Stimulated activated memory B cell treated with anti-CD40 and anti-IgM and Interleukin-4, amounts not matched to agents 10 μg/mL and 1 μg/mL and 100 μg/mL, for 72 hours (primary cell): ENCODE data around the gene GLIS1.
A peak's percentile ranks its signal among the peaks of the same experiment; 100 is the strongest.

Experiments used
- ATAC-seq: fragments of 150-1000 bp; cut with Tn5 transposase; 2 replicates; pipeline ENCODE4 v1.10.0; 2021
- H3K27ac Mint-ChIP-seq: one replicate; pipeline ENCODE4 v1.8.0; 2022; ENCODE audit warnings: mild to moderate bottlenecking, mixed read lengths
- H3K27me3 Mint-ChIP-seq: one replicate; pipeline ENCODE4 v1.8.0; 2022; ENCODE audit warnings: mixed read lengths
- H3K36me3 Mint-ChIP-seq: one replicate; pipeline ENCODE4 v1.8.0; 2022; ENCODE audit warnings: mixed read lengths
- H3K4me1 Mint-ChIP-seq: one replicate; pipeline ENCODE4 v1.8.0; 2022; ENCODE audit warnings: mixed read lengths
- H3K4me3 Mint-ChIP-seq: one replicate; pipeline ENCODE4 v1.8.0; 2022; ENCODE audit warnings: mild to moderate bottlenecking, moderate library complexity, mixed read lengths
- H3K9me3 Mint-ChIP-seq: one replicate; pipeline ENCODE4 v1.8.0; 2022; ENCODE audit warnings: mixed read lengths

The GLIS1 gene

DNA sequence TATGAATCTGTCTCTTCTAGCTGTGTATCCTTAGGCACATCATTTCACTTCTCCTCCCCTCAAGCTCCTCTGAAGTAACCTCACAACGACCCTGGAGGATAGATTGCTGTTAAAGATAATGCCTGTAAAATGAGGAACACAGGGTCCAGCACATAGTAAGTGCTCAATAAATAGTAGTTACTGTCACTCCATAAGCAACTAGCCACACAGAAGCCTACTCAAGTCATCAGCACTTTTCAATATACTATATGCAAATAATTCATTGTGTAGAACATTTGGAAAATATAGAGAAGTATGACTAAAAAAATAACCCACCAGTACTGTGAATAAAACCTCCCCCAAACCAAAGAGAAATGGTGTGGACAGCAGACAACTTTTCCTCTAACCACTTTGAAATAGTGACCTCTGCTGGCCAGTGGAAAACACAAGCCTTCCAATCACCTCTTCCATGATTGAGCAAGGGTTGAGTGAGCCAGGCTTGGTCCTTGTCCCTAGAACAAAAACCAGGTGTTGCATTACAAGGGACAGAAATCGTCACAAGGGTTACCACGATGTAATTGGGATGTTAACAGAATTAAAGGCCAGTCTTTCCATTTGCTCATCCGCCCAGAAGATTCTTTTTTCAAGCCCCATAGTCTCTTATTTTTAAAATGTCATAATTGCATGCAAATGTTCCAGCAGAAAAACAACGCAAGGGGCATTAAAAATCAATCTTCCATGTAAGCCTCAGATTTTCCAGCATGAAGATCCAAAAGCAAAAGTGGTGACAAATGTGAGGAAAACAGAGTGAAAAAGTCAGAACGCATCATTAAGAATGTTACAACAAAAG is 15.7 kb upstream of the GLIS1 start:
- Mint-ChIP-seq H3K9me3 (no peaks in the 10 kb centered on the region), H3K4me1 (no peaks in the 10 kb centered on the region), H3K4me3 (no peak overlapping the region), H3K27me3 (no peaks in the 10 kb centered on the region), H3K36me3 (peaks cover 6% of the 10 kb centered on the region), H3K27ac (no peak overlapping the region)
- ATAC-seq, result no peak

DNA sequence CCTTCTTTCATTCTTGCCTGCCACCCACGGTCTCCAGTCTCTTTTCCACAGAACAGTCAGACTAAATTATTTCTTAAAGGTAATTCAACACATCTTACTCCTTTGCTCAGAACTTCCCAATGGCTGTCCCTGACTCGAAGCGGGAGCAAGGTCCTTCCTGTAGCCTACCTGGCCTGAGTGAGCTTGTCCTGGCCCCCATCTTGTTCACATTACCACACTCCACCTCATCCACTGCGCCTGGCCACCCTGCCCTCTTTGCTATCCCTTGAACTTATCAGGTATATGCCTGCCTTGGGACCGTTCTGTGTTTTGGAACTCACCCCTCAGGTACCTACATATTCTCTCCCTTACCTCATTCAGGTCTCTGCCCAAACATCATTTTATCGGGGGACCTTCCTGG is 13.3 kb upstream of the GLIS1 start:
- no peak overlapping the region for H3K4me3 Mint-ChIP-seq
- H3K4me1 Mint-ChIP-seq, result no peaks in the 10 kb centered on the region
- no peaks in the 10 kb centered on the region for H3K36me3 Mint-ChIP-seq
- no peaks in the 10 kb centered on the region for H3K9me3 Mint-ChIP-seq
- no peak for ATAC-seq
- H3K27ac Mint-ChIP-seq, result no peak overlapping the region
- H3K27me3 Mint-ChIP-seq, result no peaks in the 10 kb centered on the region

DNA sequence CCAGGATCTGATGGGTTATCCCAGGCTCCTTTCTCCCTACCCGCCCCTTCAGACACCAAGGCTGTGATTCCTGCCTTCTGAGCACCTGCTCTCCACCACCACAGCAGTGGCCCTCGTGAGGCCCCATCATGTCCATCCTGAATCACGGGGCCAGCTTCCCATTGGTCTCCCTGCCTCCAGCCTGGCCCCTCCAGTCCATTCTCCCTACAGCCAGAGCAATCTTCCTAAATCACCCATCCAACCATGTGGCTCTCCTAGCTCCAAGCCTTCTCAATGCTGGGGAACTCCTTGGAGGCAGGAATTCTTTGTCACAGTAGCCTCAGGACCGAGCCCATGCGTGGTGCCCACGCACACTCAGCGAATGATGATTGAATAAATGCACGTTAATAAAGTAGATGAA is 8.9 kb upstream of the GLIS1 start:
- H3K4me3 Mint-ChIP-seq, result no peak overlapping the region
- H3K9me3 Mint-ChIP-seq, result peaks cover 5% of the 10 kb centered on the region

DNA sequence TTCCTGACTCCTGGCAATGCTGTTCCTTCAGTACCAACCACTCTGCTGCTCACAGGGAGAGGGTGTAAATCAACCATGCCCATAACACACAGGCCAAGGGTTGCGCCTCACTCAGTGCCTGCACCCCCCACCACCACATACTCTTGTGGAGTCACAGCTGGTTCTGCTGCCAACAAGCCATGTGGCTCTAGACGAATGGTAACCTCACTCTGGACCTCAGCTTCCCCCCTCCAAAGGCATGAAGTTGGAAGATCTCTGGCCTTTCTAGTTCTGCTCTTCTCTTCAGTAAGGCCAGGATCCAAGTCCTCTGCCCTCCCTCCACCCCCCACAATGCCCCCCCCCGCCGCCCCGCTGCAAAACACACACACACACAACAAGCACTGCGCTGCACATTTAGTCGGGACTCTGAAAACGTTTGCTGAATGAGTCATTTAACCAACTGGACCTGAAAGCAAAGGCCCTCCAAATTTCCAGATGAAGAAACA is 1.7 kb upstream of the GLIS1 start:
- H3K27ac Mint-ChIP-seq, result no peak overlapping the region
- peaks cover 12% of the 10 kb centered on the region for H3K9me3 Mint-ChIP-seq
- H3K4me1 Mint-ChIP-seq, result no peaks in the 10 kb centered on the region
- H3K36me3 Mint-ChIP-seq, result peaks cover 15% of the 10 kb centered on the region
- no peak for ATAC-seq
- H3K4me3 Mint-ChIP-seq, result no peak overlapping the region
- peaks cover 62% of the 10 kb centered on the region for H3K27me3 Mint-ChIP-seq

More for the DNA sequence above, 8.9 kb upstream of the GLIS1 start:
- Mint-ChIP-seq H3K27ac (no peak overlapping the region), H3K4me1 (no peaks in the 10 kb centered on the region), H3K36me3 (peaks cover 7% of the 10 kb centered on the region), H3K27me3 (peaks cover 16% of the 10 kb centered on the region)
- no peak for ATAC-seq

DNA sequence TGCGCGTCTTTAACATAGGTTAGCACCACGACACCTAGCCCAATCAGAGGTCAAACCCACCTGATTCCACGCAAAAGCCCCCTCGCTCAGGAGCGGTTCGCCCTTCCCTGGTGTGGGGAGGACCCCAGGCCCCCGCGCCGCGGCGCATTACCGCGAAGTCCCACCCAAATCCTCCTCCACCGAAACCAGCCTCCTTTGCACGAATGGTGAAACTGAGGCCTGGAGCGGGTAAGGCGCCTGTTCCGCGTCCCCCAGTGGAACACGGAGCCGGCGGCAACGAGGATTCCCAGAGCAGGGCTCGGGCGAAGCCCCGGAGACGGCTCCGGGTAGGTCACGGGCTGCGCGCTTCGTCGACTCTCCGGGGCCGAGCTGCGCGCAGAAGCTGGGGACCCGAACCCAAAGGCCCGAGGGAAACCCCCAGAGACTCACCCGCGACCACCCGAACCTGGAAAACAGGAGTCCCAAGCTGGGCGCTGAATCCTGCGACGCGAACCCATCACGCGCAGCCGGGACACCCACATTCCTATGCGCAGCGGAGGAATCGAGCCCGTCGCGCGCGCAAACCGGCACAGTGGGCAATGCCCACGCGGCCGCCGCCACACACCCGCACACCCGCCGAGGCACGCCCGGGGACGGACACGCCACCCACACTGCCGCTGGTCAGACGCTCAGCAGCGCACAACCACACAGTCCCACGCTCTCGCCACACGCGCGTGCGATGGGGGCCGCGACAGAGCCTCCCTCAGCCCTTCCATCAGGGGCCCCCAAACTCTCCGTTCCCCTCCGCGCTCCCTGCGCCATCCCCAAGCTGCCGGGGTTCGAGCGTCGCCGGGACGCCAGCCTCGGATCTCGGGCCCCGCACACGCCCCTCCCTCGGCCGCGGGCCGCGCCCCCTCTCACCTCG is 507 bp downstream of the GLIS1 start:
- Mint-ChIP-seq H3K4me3 (peak overlapping the region; percentile 40), H3K27ac (no peak overlapping the region), H3K4me1 (no peaks in the 10 kb centered on the region), H3K27me3 (peaks cover 74% of the 10 kb centered on the region), H3K36me3 (peaks cover 14% of the 10 kb centered on the region), H3K9me3 (peaks cover 12% of the 10 kb centered on the region)
- no peak for ATAC-seq

DNA sequence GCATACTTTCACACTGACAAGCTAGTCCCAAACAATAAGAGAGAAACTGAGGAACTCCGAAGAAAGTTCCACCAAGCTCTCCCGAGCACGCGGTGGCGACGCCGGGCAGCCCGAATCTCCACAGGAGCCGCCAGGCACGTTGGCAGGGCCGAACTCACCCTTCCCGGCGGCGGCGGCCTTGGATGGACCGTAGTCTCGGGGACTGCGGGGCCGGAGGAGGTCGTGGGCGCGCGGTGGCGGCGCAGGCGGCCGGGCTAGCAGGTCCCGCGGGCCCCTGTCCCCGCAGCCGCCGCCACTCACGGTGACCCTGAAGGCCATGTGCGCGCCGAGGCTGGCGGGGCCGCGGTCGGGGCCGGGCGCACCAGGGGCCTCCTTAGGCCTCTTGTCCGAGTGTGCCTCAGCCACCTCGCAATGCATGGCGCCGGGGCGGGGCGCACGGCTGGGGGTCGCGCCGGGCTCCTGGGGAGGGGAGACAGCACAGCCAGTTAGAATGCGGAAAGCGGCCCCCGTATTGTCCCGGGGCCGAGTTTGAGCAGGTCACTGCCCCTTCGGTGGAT is 1.2 kb downstream of the GLIS1 start:
- Mint-ChIP-seq H3K4me3 (no peak overlapping the region), H3K36me3 (peaks cover 7% of the 10 kb centered on the region), H3K4me1 (no peaks in the 10 kb centered on the region), H3K27me3 (peaks cover 70% of the 10 kb centered on the region), H3K27ac (no peak overlapping the region), H3K9me3 (peaks cover 6% of the 10 kb centered on the region)
- no peak for ATAC-seq

DNA sequence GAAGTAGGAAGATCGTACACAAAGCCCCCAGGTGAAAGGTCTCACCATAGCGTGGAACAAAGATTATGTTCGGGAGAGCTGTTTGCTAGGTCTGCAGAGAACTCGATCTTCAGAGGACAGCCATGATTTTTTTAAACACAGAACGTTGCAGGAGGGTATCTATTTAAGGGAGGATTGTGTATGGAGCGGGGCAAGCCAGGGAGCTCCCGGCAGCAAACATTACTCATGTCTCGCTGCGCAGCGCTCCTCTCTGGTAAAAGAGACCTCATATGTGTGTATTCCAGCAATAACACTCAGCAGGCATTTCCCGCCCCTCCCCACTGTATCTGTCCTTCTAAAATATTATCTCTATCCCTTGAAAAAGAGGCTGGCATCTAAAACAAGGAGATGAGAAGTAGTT is 2.7 kb downstream of the GLIS1 start:
- Mint-ChIP-seq H3K4me3 (no peak overlapping the region), H3K27me3 (peaks cover 64% of the 10 kb centered on the region), H3K9me3 (no peaks in the 10 kb centered on the region), H3K27ac (no peak overlapping the region), H3K4me1 (no peaks in the 10 kb centered on the region), H3K36me3 (no peaks in the 10 kb centered on the region)
- ATAC-seq, result no peak

DNA sequence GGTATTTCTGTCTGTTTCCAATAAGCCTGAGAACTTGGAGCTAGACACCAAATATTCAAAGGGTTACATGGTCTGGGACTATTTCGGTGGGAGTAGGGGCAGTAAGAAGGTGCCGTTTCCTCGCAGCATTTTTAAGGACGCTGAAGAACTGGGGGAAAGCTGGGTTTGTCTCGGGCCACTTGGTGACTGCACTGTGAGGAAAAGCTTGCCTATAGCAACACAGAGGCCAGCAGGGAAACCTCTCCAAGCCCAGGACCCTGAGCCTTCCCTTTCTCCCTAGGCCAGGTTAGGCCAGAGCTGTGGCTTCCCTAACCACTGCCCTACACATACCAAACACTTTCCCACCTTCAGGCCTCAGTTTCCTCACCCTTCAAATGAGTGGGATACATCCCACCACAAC is 3.3 kb downstream of the GLIS1 start:
- ATAC-seq, result no peak
- peaks cover 66% of the 10 kb centered on the region for H3K27me3 Mint-ChIP-seq
- no peaks in the 10 kb centered on the region for H3K9me3 Mint-ChIP-seq
- H3K27ac Mint-ChIP-seq, result no peak overlapping the region
- no peaks in the 10 kb centered on the region for H3K36me3 Mint-ChIP-seq
- H3K4me1 Mint-ChIP-seq, result no peaks in the 10 kb centered on the region
- no peak overlapping the region for H3K4me3 Mint-ChIP-seq

DNA sequence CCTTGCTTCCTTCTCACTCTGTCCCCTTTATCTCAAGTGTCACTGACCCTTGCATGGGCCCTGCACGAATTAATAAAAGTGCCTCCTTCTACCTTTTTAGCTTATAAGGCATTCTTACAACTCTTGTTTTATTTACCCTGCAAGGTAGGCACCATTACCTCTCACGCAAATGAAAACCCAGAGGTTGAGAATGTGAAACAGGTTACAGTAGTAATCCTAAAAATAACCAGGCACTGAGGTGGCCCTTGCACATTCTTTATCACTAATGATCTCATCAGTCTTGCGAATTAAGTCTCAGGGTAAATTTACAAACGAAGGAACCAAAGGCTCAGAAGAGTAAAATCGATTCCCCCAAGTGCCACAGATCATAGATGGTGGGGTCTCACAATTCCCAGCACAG is 3.7 kb downstream of the GLIS1 start:
- ATAC-seq, result no peak
- H3K9me3 Mint-ChIP-seq, result no peaks in the 10 kb centered on the region
- H3K36me3 Mint-ChIP-seq, result no peaks in the 10 kb centered on the region
- no peaks in the 10 kb centered on the region for H3K4me1 Mint-ChIP-seq
- H3K27me3 Mint-ChIP-seq, result peaks cover 64% of the 10 kb centered on the region
- H3K4me3 Mint-ChIP-seq, result no peak overlapping the region
- no peak overlapping the region for H3K27ac Mint-ChIP-seq

DNA sequence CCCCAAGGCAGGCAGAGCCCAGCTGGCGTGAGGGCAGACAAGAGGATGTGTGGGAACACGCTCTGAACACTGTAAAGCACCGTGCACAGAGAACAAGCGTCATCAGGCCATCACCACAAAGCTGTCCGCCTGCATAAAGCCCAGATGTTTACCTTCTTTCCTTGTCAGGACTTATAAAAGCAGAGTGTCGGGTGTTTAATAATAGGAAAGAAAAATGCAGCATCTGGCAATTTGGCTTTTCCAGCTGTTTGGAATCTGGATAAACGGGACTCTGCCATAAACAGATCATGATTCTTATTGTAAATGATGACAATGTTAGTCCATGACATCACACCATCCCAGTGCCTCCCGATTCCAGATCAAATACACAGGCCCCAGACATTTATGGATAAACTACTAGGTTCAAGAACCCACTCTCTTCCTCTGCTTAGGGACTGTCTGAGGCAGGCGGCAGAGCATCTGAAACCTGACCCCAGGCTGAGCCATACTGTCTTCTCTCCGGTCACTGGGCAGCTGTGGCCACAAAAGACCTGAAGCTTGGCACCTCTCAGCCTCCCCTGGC is 4.2 kb downstream of the GLIS1 start:
- no peak for ATAC-seq
- H3K4me3 Mint-ChIP-seq, result no peak overlapping the region
- no peaks in the 10 kb centered on the region for H3K36me3 Mint-ChIP-seq
- no peaks in the 10 kb centered on the region for H3K4me1 Mint-ChIP-seq
- H3K9me3 Mint-ChIP-seq, result no peaks in the 10 kb centered on the region
- no peak overlapping the region for H3K27ac Mint-ChIP-seq
- H3K27me3 Mint-ChIP-seq, result peaks cover 59% of the 10 kb centered on the region

DNA sequence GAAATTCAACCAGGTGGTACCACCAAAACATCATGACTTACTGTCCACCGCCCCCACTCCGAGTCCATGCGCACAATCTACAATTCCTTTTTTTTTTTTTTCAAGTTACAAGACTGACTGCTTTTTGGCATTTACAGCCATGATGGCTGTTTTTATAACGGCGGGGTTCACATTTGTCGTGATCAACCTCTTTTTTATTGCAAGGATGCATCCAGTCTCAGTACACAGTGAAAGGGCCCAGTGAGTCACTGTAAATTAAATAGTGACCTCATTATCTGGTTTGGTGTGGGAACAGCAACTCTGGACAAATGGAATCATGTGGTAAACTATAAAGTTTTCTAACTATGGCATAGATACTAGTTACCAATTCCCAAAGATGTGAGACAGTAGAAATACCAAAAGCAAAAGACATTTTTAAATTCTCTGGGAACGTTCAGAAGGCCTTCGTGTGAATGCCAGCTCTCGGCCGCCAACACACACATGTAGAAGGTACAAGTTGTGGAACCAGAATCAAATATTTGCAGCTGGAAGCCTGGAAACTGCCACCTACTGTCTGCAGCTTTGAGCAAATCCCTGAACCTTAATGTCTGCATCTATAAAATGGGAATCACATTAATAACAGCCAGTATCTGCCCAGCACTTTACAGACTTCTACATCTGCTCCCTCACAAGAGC is 4.9 kb downstream of the GLIS1 start:
- Mint-ChIP-seq H3K4me3 (no peak overlapping the region), H3K27me3 (peaks cover 56% of the 10 kb centered on the region), H3K36me3 (no peaks in the 10 kb centered on the region), H3K4me1 (no peaks in the 10 kb centered on the region), H3K9me3 (no peaks in the 10 kb centered on the region), H3K27ac (no peak overlapping the region)
- no peak for ATAC-seq

DNA sequence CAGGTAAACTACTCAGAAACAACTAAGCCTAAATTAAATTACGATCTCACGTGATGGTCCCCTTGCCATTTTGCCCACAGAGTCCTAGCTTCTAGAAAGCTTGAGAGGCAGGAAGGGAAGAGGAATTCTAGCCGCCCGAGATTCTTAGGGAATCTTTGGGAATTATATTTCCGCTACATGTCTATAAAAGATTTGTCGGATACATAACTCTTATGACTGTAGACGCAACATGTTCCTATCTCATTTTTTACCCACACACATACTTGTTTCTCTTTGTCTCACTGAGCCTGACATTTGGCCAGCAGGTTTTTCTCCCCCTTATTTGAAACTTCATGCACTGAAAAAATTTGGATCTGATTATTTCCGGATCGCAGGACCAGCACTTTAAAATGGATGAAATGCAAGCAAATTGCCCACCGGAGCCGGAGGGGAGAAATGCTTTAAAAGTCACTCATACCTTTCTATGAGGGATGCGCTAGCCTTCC is 5.5 kb downstream of the GLIS1 start:
- no peaks in the 10 kb centered on the region for H3K4me1 Mint-ChIP-seq

DNA sequence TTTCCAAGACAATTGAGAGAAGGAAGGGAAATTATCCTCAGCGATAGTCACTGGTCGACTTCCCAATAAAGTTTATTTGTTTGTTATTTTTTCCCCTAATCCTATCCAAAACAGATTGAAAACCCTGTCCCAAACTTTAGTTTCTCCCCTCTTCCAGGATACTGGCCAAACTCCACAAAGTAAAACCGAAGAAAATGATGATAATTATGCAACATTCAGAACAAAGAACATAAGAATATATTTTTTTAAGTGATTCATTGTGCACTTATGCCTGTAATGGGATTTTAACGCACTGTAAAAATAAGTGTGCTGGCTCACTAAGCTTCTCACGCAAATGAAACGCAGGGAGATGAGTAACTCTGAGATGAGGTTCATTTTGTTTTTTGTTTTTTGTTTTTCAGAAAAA is 6.0 kb downstream of the GLIS1 start:
- H3K4me3 Mint-ChIP-seq, result no peak overlapping the region
- H3K27ac Mint-ChIP-seq, result no peak overlapping the region
- peaks cover 56% of the 10 kb centered on the region for H3K27me3 Mint-ChIP-seq
- no peak for ATAC-seq
- no peaks in the 10 kb centered on the region for H3K9me3 Mint-ChIP-seq
- H3K4me1 Mint-ChIP-seq, result no peaks in the 10 kb centered on the region
- H3K36me3 Mint-ChIP-seq, result no peaks in the 10 kb centered on the region

More for the DNA sequence above, 5.5 kb downstream of the GLIS1 start:
- Mint-ChIP-seq H3K27me3 (peaks cover 56% of the 10 kb centered on the region), H3K4me3 (no peak overlapping the region), H3K36me3 (no peaks in the 10 kb centered on the region), H3K27ac (no peak overlapping the region), H3K9me3 (no peaks in the 10 kb centered on the region)
- ATAC-seq, result no peak

DNA sequence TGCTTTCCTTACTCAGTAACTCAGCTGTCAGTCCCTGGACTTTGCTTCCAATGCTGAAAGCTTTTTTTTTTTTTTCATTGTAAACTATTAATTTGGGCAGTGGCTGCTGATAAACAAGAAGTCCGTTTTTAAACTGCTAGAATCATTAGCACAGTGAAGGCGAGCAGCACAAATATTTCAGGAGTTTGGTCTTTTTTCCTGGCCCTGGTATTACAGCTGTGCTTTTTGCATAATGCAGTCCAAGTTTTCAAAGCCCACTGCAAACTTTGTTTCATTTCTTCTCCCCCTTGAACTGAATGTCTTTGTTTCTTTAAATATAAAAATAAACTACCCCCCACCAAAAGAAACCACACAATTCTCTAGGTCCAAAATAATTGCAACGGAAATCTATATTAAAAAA is 6.6 kb downstream of the GLIS1 start:
- no peaks in the 10 kb centered on the region for H3K9me3 Mint-ChIP-seq
- no peak for ATAC-seq
- H3K4me1 Mint-ChIP-seq, result no peaks in the 10 kb centered on the region
- H3K36me3 Mint-ChIP-seq, result no peaks in the 10 kb centered on the region
- no peak overlapping the region for H3K4me3 Mint-ChIP-seq
- no peak overlapping the region for H3K27ac Mint-ChIP-seq
- peaks cover 56% of the 10 kb centered on the region for H3K27me3 Mint-ChIP-seq
